Measurements from ENCODE around the gene ZBTB18. TPM values are rescaled to one million over a fixed set of nuclear protein-coding genes. Genes with fewer than 3 reads are reported as not detected.

ZBTB18 gene
- polyA plus RNA-seq, 3 donors, result 3.0 to 45.5 (median 3.6) TPM

DNA sequence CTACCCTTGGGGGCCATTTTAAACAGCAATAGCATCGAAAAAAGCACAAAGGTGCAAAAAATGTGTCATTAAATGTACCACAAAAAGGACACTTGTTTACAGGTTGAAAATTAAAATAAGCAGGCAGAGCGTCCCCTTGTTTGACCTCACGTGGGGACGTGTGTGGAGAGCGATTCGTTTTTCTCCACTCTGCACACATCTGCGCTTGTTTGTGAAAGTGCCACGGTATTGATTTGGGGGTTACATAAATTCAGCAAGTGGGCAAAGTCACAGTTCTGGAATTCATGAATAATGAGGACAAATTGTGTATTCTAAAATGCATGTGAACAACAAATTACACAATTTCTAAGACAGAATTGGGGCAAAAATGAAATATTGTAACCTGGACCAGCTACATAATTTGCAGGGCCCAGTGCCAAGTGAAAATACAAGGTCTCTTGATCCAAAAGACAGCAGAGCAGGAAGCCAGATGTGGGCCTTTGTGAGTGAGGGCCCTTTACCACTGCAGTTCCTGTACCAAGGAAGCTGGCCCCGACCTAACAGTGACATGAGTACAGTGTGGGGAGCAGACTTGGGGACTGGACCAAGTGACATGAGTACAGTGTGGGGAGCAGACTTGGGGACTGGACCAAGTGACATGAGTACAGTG, 43.9 kb downstream of the ZBTB18 start:
- Mint-ChIP-seq H3K4me1 (no peaks in the 10 kb centered on the region), H3K36me3 (no peaks in the 10 kb centered on the region), H3K4me3 (no peak overlapping the region), H3K9me3 (peaks cover 0 to 6% (median 4%) of the 10 kb centered on the region in 7 donors), H3K27ac (no peak overlapping the region), H3K27me3 (ENCODE audit: low read depth in 3 of 3) (peaks cover 0 to 10% (median 9%) of the 10 kb centered on the region in 3 donors)
- intact Hi-C loops (cut with micrococcal nuclease), result no loop called here
- H3K9ac ChIP-seq (ENCODE audit: insufficient read depth, low read length, poor library complexity, severe bottlenecking), result no peak overlapping the region
- H3K4me2 ChIP-seq (replicated peaks; ENCODE audit: extremely low read depth, low read length, poor library complexity, severe bottlenecking), result no peak overlapping the region
- TF ChIP-seq, protein P1, sequence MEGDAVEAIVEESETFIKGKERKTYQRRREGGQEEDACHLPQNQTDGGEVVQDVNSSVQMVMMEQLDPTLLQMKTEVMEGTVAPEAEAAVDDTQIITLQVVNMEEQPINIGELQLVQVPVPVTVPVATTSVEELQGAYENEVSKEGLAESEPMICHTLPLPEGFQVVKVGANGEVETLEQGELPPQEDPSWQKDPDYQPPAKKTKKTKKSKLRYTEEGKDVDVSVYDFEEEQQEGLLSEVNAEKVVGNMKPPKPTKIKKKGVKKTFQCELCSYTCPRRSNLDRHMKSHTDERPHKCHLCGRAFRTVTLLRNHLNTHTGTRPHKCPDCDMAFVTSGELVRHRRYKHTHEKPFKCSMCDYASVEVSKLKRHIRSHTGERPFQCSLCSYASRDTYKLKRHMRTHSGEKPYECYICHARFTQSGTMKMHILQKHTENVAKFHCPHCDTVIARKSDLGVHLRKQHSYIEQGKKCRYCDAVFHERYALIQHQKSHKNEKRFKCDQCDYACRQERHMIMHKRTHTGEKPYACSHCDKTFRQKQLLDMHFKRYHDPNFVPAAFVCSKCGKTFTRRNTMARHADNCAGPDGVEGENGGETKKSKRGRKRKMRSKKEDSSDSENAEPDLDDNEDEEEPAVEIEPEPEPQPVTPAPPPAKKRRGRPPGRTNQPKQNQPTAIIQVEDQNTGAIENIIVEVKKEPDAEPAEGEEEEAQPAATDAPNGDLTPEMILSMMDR (IDR thresholded peaks at IDR 0.05), result no peak
- H2AFZ ChIP-seq (ENCODE audit: insufficient read depth, low read depth, low read length, poor library complexity, severe bottlenecking), result no peak overlapping the region
- H3K36me3 ChIP-seq (replicated peaks in 1 of 2; ENCODE audit: control insufficient read depth in 1 of 2, insufficient read depth in 2 of 2, low read length in 2 of 2), result no peaks in the 10 kb centered on the region
- H3K9me3 ChIP-seq (replicated peaks in 1 of 2; ENCODE audit: control insufficient read depth in 1 of 2, insufficient read depth in 1 of 2, low read length in 2 of 2), result peaks cover 3 to 5% of the 10 kb centered on the region in 2 donors
- no peak for DNase-seq
- H3K4me1 ChIP-seq (ENCODE audit: control insufficient read depth in 1 of 2, insufficient read depth in 2 of 2, low read length in 2 of 2), result no peaks in the 10 kb centered on the region
- no peaks in the 10 kb centered on the region for H4K20me1 ChIP-seq (ENCODE audit: insufficient read depth, low read length)
- peaks cover 0 to 4% of the 10 kb centered on the region in 2 donors for H3K27me3 ChIP-seq (ENCODE audit: control insufficient read depth in 2 of 2, insufficient read depth in 2 of 2, low read length in 2 of 2)
- no peaks in the 10 kb centered on the region for H3K79me2 ChIP-seq (ENCODE audit: insufficient read depth, low read length)
- 83% methylated on average over 6 of the region's 9 CpGs for WGBS (ENCODE audit: insufficient coverage)
- H3K4me3 ChIP-seq (replicated peaks in 1 of 3; ENCODE audit: low read depth in 2 of 3, low read length in 3 of 3), result no peak overlapping the region
- no peak overlapping the region for H3K27ac ChIP-seq (ENCODE audit: low read depth in 1 of 2, low read length in 2 of 2)

- no peaks in the 10 kb centered on the region for H3K4me1 ChIP-seq (ENCODE audit: control insufficient read depth in 1 of 2, insufficient read depth in 2 of 2, low read length in 2 of 2)
- peaks cover 3 to 5% of the 10 kb centered on the region in 2 donors for H3K9me3 ChIP-seq (replicated peaks in 1 of 2; ENCODE audit: control insufficient read depth in 1 of 2, insufficient read depth in 1 of 2, low read length in 2 of 2)
- Mint-ChIP-seq H3K4me3 (no peak overlapping the region), H3K27me3 (ENCODE audit: low read depth in 3 of 3) (peaks cover under 1 to 12% (median 9%) of the 10 kb centered on the region in 3 donors), H3K4me1 (peaks cover under 1% of the 10 kb centered on the region), H3K27ac (no peak overlapping the region), H3K9me3 (peaks cover 0 to 6% (median 4%) of the 10 kb centered on the region in 7 donors), H3K36me3 (no peaks in the 10 kb centered on the region)
- H3K27ac ChIP-seq (ENCODE audit: low read depth in 1 of 2, low read length in 2 of 2), result no peak overlapping the region
- no peak overlapping the region for H3K4me2 ChIP-seq (replicated peaks; ENCODE audit: extremely low read depth, low read length, poor library complexity, severe bottlenecking)
- H2AFZ ChIP-seq (ENCODE audit: insufficient read depth, low read depth, low read length, poor library complexity, severe bottlenecking), result no peak overlapping the region
- no peaks in the 10 kb centered on the region for H3K79me2 ChIP-seq (ENCODE audit: insufficient read depth, low read length)
- WGBS (ENCODE audit: insufficient coverage), result 80% methylated on average over 2 of the region's 4 CpGs
- peaks cover 0 to 7% of the 10 kb centered on the region in 2 donors for H3K27me3 ChIP-seq (ENCODE audit: control insufficient read depth in 2 of 2, insufficient read depth in 2 of 2, low read length in 2 of 2)
- TF ChIP-seq, protein P1 (IDR thresholded peaks at IDR 0.05), result no peak
- no peaks in the 10 kb centered on the region for H4K20me1 ChIP-seq (ENCODE audit: insufficient read depth, low read length)
- intact Hi-C loops (cut with micrococcal nuclease), result no loop called here
- no peaks in the 10 kb centered on the region for H3K36me3 ChIP-seq (replicated peaks in 1 of 2; ENCODE audit: control insufficient read depth in 1 of 2, insufficient read depth in 2 of 2, low read length in 2 of 2)
- H3K4me3 ChIP-seq (replicated peaks in 1 of 3; ENCODE audit: low read depth in 2 of 3, low read length in 3 of 3), result no peak overlapping the region
- DNase-seq, result no peak
- H3K9ac ChIP-seq (ENCODE audit: insufficient read depth, low read length, poor library complexity, severe bottlenecking), result no peak overlapping the region
These were observed 44.4 kb downstream of the ZBTB18 start for GRCh38 chr1:244095529-244095911.

Measured in CD14-positive monocyte (primary cell).